Kidney (tissue), 14 donors: ENCODE measurements around the gene ACLY. TPM values are rescaled to one million over a fixed set of nuclear protein-coding genes. Genes with fewer than 3 reads are reported as not detected.
"Not testable (repeated sequence)": the region's sequence is repeated elsewhere in the genome, so short reads cannot be mapped to it uniquely, and the experiment has no call there.

Experiments used
- DNase-seq, 5 donors: peaks; one replicate each; pipeline ENCODE4 v3.0.0-alpha.2; 2013 to 2020
- FAIRE-seq: peaks from 2 replicates; lab custom pipeline; 2012; peaks lifted over from hg19 to GRCh38; lab: Jason Lieb, UNC
- H3K27ac ChIP-seq, 2 donors: one replicate each; pipeline ENCODE4 v1.7.0; 2013; ENCODE audit warnings: low read depth in 2 of 2, low read length in 2 of 2, inconsistent platforms in 1 of 2
- H3K27me3 ChIP-seq: one replicate; pipeline ENCODE4 v1.7.1; 2013; ENCODE audit warnings: low read length, inconsistent platforms; ENCODE audit not compliant: control insufficient read depth, insufficient read depth
- H3K36me3 ChIP-seq, 3 donors: one replicate each; pipeline versions ENCODE4 v1.7.0 to v1.7.1; 2013; ENCODE audit warnings: low read length in 3 of 3, control low read depth in 1 of 3, inconsistent platforms in 1 of 3; ENCODE audit not compliant: insufficient read depth in 3 of 3, control insufficient read depth in 2 of 3
- H3K4me1 ChIP-seq, 3 donors: one replicate each; pipeline versions ENCODE4 v1.7.0 to v1.7.1; 2013; ENCODE audit warnings: low read length in 3 of 3, inconsistent platforms in 1 of 3, low read depth in 1 of 3; ENCODE audit not compliant: control insufficient read depth in 2 of 3, insufficient read depth in 2 of 3
- H3K4me3 ChIP-seq, 3 donors: one replicate each; pipeline versions ENCODE4 v1.7.0 to v1.8.1; 2013; ENCODE audit warnings: low read length in 3 of 3, control low read depth in 1 of 3, inconsistent platforms in 1 of 3
- H3K9ac ChIP-seq, 3 donors: one replicate each; pipeline versions ENCODE4 v1.7.0 to v1.7.1; 2013; ENCODE audit warnings: low read length in 3 of 3, control low read depth in 1 of 3, inconsistent platforms in 1 of 3
- H3K9me3 ChIP-seq, 3 donors: one replicate each; pipeline versions ENCODE4 v1.7.0 to v1.7.1; 2013; ENCODE audit warnings: low read length in 3 of 3, control low read depth in 1 of 3, inconsistent platforms in 1 of 3; ENCODE audit not compliant: control insufficient read depth in 2 of 3, insufficient read depth in 1 of 3
- CTCF ChIP-seq: IDR thresholded peaks from 3 replicates; pipeline ENCODE4 v1.5.1; 2012; ENCODE audit warnings: mild to moderate bottlenecking, moderate library complexity, borderline replicate concordance; ENCODE audit not compliant: insufficient read depth; ENCODE audit errors: extremely low read depth
- intact Hi-C: fragments of 100-400 bp; cut with DNase I; formaldehyde crosslinking; loops from one replicate; pipeline ENCODE4 v1.11.1; 2022
- polyA plus RNA-seq: library from polyadenylated mRNA; stranded (reverse); fragments of 350-450 nt; fragmentation: Illumina TruSeq; extraction: RNeasy Lipid Tissue Mini Kit (QIAGEN cat#74804); gene quantifications from one replicate; pipeline ENCODE4 v1.2.3, GENCODE V29; 2014; ENCODE audit warnings: low read depth, low replicate concordance; ENCODE audit not compliant: insufficient read depth
- total RNA-seq: library from RNA; stranded (reverse); fragmentation: NEBNext Ultra II Directional; extraction: Animal tissue kit (Norgen Biotek cat#: 25700); gene quantifications from one replicate; pipeline ENCODE4 v1.2.1, GENCODE V29; 2021
- donor health status: control.
- donor health status: control.
- donor health status: control.
- donor health status: control.
- donor health status: control.
- donor health status: DM: yes; HTN: yes; CAD: no.
- donor health status: Normal renal cell carcinoma (clear cell type).

ACLY gene
- total and polyA plus RNA-seq, 2 donors from 2014 or later = 33.7 to 104 TPM

- peaks cover 0 to 17% (median 0%) of the 10 kb centered on the region in 3 donors for H3K36me3 ChIP-seq
- no peaks in the 10 kb centered on the region for H3K27me3 ChIP-seq
- TF ChIP-seq CTCF = no peak
- DNase-seq = no peak
- peaks cover 0 to 10% (median 6%) of the 10 kb centered on the region in 3 donors for H3K4me1 ChIP-seq
- H3K9me3 ChIP-seq = no peaks in the 10 kb centered on the region
- no peak overlapping the region for H3K27ac ChIP-seq
- H3K4me3 ChIP-seq = no peak overlapping the region
- FAIRE-seq = no peak
- intact Hi-C loops = no loop called here
- no peak overlapping the region for H3K9ac ChIP-seq
Observed at GRCh38 chr17:41935641-41936040, 16.9 kb upstream of the ACLY start.

- no peaks in the 10 kb centered on the region for H3K27me3 ChIP-seq
- H3K9ac ChIP-seq = no peak overlapping the region
- peaks cover 0 to 17% (median 0%) of the 10 kb centered on the region in 3 donors for H3K36me3 ChIP-seq
- no peak overlapping the region for H3K27ac ChIP-seq
- intact Hi-C loops = no loop called here
- FAIRE-seq = no peak
- H3K4me3 ChIP-seq = no peak overlapping the region
- no peak for DNase-seq
- H3K4me1 ChIP-seq = peaks cover 0 to 6% (median 5%) of the 10 kb centered on the region in 3 donors
- no peak for TF ChIP-seq CTCF
- H3K9me3 ChIP-seq = no peaks in the 10 kb centered on the region
Observed at GRCh38 chr17:41932816-41933389, 14.2 kb upstream of the ACLY start.

- intact Hi-C loops, DNase-seq, FAIRE-seq: not testable (repeated sequence)
Observed at GRCh38 chr17:41931715-41932114, 13.0 kb upstream of the ACLY start.

GRCh38 chr17:41930833-41931156, 12.0 kb upstream of the ACLY start:
- H3K9me3 ChIP-seq, DNase-seq, H3K4me1 ChIP-seq, H3K27me3 ChIP-seq, FAIRE-seq, H3K36me3 ChIP-seq, intact Hi-C loops: not testable (repeated sequence)
- Histone ChIP-seq H3K27ac (peak overlapping the region in 1 of 2 donors; percentile 57), H3K4me3 (peak overlapping the region; percentile 87 to 98 (median 98)), H3K9ac (peak overlapping the region; percentile 41 to 97 (median 72))

More at GRCh38 chr17:41931715-41932114, 13.0 kb upstream of the ACLY start:
- H3K4me3 ChIP-seq, H3K4me1 ChIP-seq, H3K27ac ChIP-seq, H3K9me3 ChIP-seq, H3K27me3 ChIP-seq, H3K9ac ChIP-seq: not testable (repeated sequence)
- peaks cover 0 to 12% (median 0%) of the 10 kb centered on the region in 3 donors for H3K36me3 ChIP-seq
